ENCODE data around the gene KIR2DL1.
"Not testable (repeated sequence)": the region's sequence is repeated elsewhere in the genome, so short reads cannot be mapped to it uniquely, and the experiment has no call there.

KIR2DL1 gene

GRCh38 chr19:54817670-54818536, 48.3 kb downstream of the KIR2DL1 start:
- no peak for TF ChIP-seq CTCF (IDR thresholded peaks at IDR 0.05)
- Histone ChIP-seq H3K9me3 (no peaks in the 10 kb centered on the region), H3K27ac (no peak overlapping the region), H3K27me3 (no peaks in the 10 kb centered on the region), H3K4me1 (ENCODE audit: control insufficient read depth in 1 of 2, insufficient read depth in 1 of 2, low read depth in 1 of 2, low read length in 1 of 2) (peaks cover 9% of the 10 kb centered on the region in 2 experiments), H3K36me3 (no peaks in the 10 kb centered on the region), H3K4me3 (ENCODE audit: low read depth in 1 of 2, low read length in 1 of 2) (no peak overlapping the region)

GRCh38 chr19:54824416-54824815, 54.8 kb downstream of the KIR2DL1 start:
- H3K36me3 ChIP-seq; H3K4me3 ChIP-seq (ENCODE audit: low read depth in 1 of 2, low read length in 1 of 2); H3K27me3 ChIP-seq; H3K9me3 ChIP-seq: not testable (repeated sequence)
- peaks cover 23 to 25% of the 10 kb centered on the region in 2 experiments for H3K4me1 ChIP-seq (ENCODE audit: control insufficient read depth in 1 of 2, insufficient read depth in 1 of 2, low read depth in 1 of 2, low read length in 1 of 2)
- peak overlapping the region; percentile 80 for H3K27ac ChIP-seq

GRCh38 chr19:54825326-54825725, 55.7 kb downstream of the KIR2DL1 start:
- H3K4me1 ChIP-seq (ENCODE audit: control insufficient read depth in 1 of 2, insufficient read depth in 1 of 2, low read depth in 1 of 2, low read length in 1 of 2), result peaks cover 23 to 24% of the 10 kb centered on the region in 2 experiments
- not testable (repeated sequence) for H3K9me3 ChIP-seq, H3K36me3 ChIP-seq, H3K27me3 ChIP-seq
- peak overlapping the region; percentile 80 for H3K27ac ChIP-seq
- H3K4me3 ChIP-seq (ENCODE audit: low read depth in 1 of 2, low read length in 1 of 2), result peak overlapping the region in 1 of 2 experiments; percentile 24

- not testable (repeated sequence) for H3K4me3 ChIP-seq (ENCODE audit: low read depth in 1 of 2, low read length in 1 of 2); H3K27ac ChIP-seq; H3K36me3 ChIP-seq; H3K9me3 ChIP-seq; H3K27me3 ChIP-seq
- H3K4me1 ChIP-seq (ENCODE audit: control insufficient read depth in 1 of 2, insufficient read depth in 1 of 2, low read depth in 1 of 2, low read length in 1 of 2), result peaks cover 23 to 24% of the 10 kb centered on the region in 2 experiments
These were observed 58.5 kb downstream of the KIR2DL1 start for GRCh38 chr19:54828064-54828463.

- H3K27ac ChIP-seq; H3K36me3 ChIP-seq; H3K9me3 ChIP-seq; H3K27me3 ChIP-seq; H3K4me3 ChIP-seq (ENCODE audit: low read depth in 1 of 2, low read length in 1 of 2): not testable (repeated sequence)
- peaks cover 7 to 13% of the 10 kb centered on the region in 2 experiments for H3K4me1 ChIP-seq (ENCODE audit: control insufficient read depth in 1 of 2, insufficient read depth in 1 of 2, low read depth in 1 of 2, low read length in 1 of 2)
These were observed 62.9 kb downstream of the KIR2DL1 start, which contains the start of gene KIR2DS4 for GRCh38 chr19:54832496-54832895. TSS of gene KIR2DS4 (plus strand) at chr19:54832676.
